HepG2 (cell line): ENCODE data around the gene AMZ1.
A peak's percentile ranks its signal among the peaks of the same experiment; 100 is the strongest.

Experiments used
- ATF3 ChIP-seq: sonication (generic); formaldehyde crosslinking; IDR thresholded peaks from 2 replicates; pipeline ENCODE4 v1.4.0; 2020; ENCODE audit warnings: missing genetic modification reagents
- CEBPB ChIP-seq: IDR thresholded peaks from 2 replicates; pipeline ENCODE4 v1.6.1; 2011; ENCODE audit warnings: low read depth, low read length, improper control_type of control experiment, borderline replicate concordance
- DMAP1 ChIP-seq: IDR thresholded peaks from 2 replicates; pipeline ENCODE4 v1.6.1; 2016
- MAZ ChIP-seq, 2 experiments: sonication (generic) in 1 of 2; formaldehyde crosslinking in 1 of 2; IDR thresholded peaks; 2 replicates each; pipeline versions ENCODE4 v1.5.0 to v1.6.1; 2012 to 2020; ENCODE audit warnings: low read depth in 2 of 2, mild to moderate bottlenecking in 2 of 2, borderline replicate concordance in 1 of 2, improper control_type of control experiment in 1 of 2, low read length in 1 of 2, missing genetic modification reagents in 1 of 2, moderate library complexity in 1 of 2
- POLR2AphosphoS2 ChIP-seq: IDR thresholded peaks from 2 replicates; pipeline ENCODE4 v1.6.1; 2011; ENCODE audit warnings: low read depth, low read length, improper control_type of control experiment
- RERE ChIP-seq: IDR thresholded peaks from 2 replicates; pipeline ENCODE4 v1.6.1; 2016; ENCODE audit warnings: low read depth, missing genetic modification reagents, missing compliant biosample characterization
- SRSF9 ChIP-seq: fragments of 200-400 bp; formaldehyde crosslinking; IDR thresholded peaks from 2 replicates; pipeline ENCODE4 v1.6.1; 2018; ENCODE audit warnings: borderline replicate concordance, mild to moderate bottlenecking, low read depth, low read length; ENCODE audit not compliant: insufficient read depth, poor library complexity, severe bottlenecking
- ZNF10 ChIP-seq: sonication (generic); formaldehyde crosslinking; IDR thresholded peaks from 2 replicates; pipeline ENCODE4 v1.4.0; 2020; ENCODE audit warnings: mild to moderate bottlenecking, low read depth, missing genetic modification reagents, borderline replicate concordance
- ZNF549 ChIP-seq: sonication (generic); formaldehyde crosslinking; IDR thresholded peaks from 2 replicates; pipeline ENCODE4 v1.5.0; 2020; ENCODE audit warnings: missing genetic modification reagents
- ZNF674 ChIP-seq: sonication (generic); formaldehyde crosslinking; IDR thresholded peaks from 2 replicates; pipeline ENCODE4 v1.5.0; 2020; ENCODE audit warnings: low read depth, mild to moderate bottlenecking, missing genetic modification reagents
- TF ChIP-seq, protein P1 (sequence below): sonication (generic); formaldehyde crosslinking; IDR thresholded peaks from 2 replicates; pipeline ENCODE4 v1.5.0; 2020; ENCODE audit warnings: mild to moderate bottlenecking, missing genetic modification reagents, moderate library complexity
- TF ChIP-seq, protein P2 (sequence below): IDR thresholded peaks from 2 replicates; pipeline ENCODE4 v1.6.1; 2016; ENCODE audit warnings: low read depth

DNA sequence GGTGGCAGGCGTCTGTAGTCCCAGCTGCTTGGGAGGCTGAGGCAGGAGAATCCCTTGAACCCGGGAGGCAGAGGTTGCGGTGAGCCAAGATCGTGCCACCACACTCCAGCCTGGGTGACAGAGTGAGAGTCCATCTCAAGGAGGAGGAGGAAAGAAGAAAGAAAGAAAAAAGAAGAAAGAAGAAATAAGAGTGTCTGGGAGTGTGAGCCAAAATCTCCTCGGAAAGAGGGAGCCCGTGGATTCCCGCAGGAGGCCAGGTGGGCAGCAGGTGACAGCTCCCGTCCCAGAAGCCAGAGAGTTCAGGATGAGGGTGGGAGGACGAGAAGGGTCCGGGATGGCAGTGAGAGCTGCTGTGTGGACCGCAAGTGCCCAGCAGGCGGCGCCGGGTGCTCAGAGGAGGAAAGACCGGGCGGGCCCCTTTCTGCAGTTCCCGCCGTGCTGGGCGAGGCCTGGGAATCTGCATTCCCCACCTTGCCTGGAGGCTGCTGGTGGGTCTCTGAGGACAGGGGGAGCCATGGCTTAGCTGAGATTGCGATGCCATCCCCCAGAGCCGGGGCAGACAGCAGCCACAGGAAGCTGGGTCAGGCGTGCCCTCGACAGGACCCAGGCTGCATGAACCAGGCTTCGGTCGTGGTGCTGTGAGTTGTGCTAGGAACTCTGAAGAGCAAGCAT is 17.1 kb upstream of the AMZ1 start:
- no peak for TF ChIP-seq RERE
- TF ChIP-seq ZNF674, result no peak
- no peak for TF ChIP-seq CEBPB
- TF ChIP-seq ATF3 (CRISPR knock-in tag), result no peak
- TF ChIP-seq SRSF9, result no peak
- TF ChIP-seq, protein P1, sequence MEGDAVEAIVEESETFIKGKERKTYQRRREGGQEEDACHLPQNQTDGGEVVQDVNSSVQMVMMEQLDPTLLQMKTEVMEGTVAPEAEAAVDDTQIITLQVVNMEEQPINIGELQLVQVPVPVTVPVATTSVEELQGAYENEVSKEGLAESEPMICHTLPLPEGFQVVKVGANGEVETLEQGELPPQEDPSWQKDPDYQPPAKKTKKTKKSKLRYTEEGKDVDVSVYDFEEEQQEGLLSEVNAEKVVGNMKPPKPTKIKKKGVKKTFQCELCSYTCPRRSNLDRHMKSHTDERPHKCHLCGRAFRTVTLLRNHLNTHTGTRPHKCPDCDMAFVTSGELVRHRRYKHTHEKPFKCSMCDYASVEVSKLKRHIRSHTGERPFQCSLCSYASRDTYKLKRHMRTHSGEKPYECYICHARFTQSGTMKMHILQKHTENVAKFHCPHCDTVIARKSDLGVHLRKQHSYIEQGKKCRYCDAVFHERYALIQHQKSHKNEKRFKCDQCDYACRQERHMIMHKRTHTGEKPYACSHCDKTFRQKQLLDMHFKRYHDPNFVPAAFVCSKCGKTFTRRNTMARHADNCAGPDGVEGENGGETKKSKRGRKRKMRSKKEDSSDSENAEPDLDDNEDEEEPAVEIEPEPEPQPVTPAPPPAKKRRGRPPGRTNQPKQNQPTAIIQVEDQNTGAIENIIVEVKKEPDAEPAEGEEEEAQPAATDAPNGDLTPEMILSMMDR (CRISPR knock-in tag), result peak; percentile 95
- no peak for TF ChIP-seq DMAP1
- TF ChIP-seq POLR2AphosphoS2, result no peak
- no peak for TF ChIP-seq ZNF549
- TF ChIP-seq, protein P2, sequence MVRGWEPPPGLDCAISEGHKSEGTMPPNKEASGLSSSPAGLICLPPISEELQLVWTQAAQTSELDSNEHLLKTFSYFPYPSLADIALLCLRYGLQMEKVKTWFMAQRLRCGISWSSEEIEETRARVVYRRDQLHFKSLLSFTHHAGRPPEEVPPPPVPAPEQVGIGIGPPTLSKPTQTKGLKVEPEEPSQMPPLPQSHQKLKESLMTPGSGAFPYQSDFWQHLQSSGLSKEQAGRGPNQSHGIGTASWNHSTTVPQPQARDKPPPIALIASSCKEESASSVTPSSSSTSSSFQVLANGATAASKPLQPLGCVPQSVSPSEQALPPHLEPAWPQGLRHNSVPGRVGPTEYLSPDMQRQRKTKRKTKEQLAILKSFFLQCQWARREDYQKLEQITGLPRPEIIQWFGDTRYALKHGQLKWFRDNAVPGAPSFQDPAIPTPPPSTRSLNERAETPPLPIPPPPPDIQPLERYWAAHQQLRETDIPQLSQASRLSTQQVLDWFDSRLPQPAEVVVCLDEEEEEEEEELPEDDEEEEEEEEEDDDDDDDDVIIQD (CRISPR knock-in tag), result no peak
- TF ChIP-seq ZNF10 (CRISPR knock-in tag), result no peak
- TF ChIP-seq MAZ (IDR thresholded peaks at IDR 0.05; ENCODE audit: borderline replicate concordance, low read depth, low read length), result no peak
- no peak for TF ChIP-seq MAZ (CRISPR knock-in tag; IDR thresholded peaks at IDR 0.05; ENCODE audit: low read depth)
